Measurements from ENCODE around the gene BACH1. TPM values are rescaled to one million over a fixed set of nuclear protein-coding genes. Genes with fewer than 3 reads are reported as not detected.

BACH1 gene
- polyA plus RNA-seq, 1 donor from 2014 or later: 29.7 TPM

DNA sequence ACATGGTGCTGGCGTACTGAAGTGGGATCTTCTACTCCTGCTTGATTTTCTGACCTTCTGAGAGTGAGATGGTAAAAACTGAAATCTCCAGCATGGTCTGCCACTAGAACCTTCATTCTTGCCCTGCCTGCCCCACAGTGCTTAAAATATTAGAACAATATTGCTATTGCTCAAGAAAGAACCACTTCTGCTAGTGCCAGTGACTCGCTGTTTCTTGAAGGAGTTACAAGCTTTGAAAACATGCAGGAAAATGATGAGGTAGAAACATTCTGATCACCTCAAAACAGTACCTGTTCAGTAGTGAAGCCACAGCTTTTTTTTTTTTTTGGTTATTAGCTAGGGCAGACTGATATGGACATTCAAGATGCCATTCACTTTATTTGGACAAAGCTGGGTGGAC lies 95.3 kb downstream of the BACH1 start:
- Histone ChIP-seq H3K27ac (ENCODE audit: low read length) (no peak overlapping the region), H3K79me2 (replicated peaks; ENCODE audit: insufficient read depth, low read length) (no peaks in the 10 kb centered on the region), H3K9ac (ENCODE audit: low read length) (no peak overlapping the region), H2AFZ (ENCODE audit: low read depth, low read length) (no peak overlapping the region), H3K36me3 (ENCODE audit: insufficient read depth, low read length) (no peaks in the 10 kb centered on the region), H3F3A (ENCODE audit: insufficient read depth, low read length, poor library complexity, severe bottlenecking) (no peaks in the 10 kb centered on the region), H3K27me3 (ENCODE audit: insufficient read depth, low read depth, low read length) (no peaks in the 10 kb centered on the region), H4K20me1 (ENCODE audit: insufficient read depth) (no peaks in the 10 kb centered on the region), H3K9me3 (ENCODE audit: low read length) (peaks cover 2% of the 10 kb centered on the region), H3K4me3 (ENCODE audit: low read length) (no peak overlapping the region), H3K4me2 (ENCODE audit: low read length) (no peak overlapping the region), H3K9me2 (ENCODE audit: insufficient read depth, low read length) (no peaks in the 10 kb centered on the region)
- TF ChIP-seq REST (IDR thresholded peaks at IDR 0.05; ENCODE audit: borderline replicate concordance): no peak
- no peak for TF ChIP-seq RAD21 (conservative IDR thresholded peaks at IDR 0.05)
- no peak for TF ChIP-seq EP300 (conservative IDR thresholded peaks at IDR 0.05; ENCODE audit: poor library complexity, severe bottlenecking)
- no peak for TF ChIP-seq EZH2 (IDR thresholded peaks at IDR 0.05; ENCODE audit: borderline replicate concordance, insufficient read depth, low read length, poor library complexity, severe bottlenecking)
- TF ChIP-seq CTCF (IDR thresholded peaks at IDR 0.05; ENCODE audit: poor library complexity, severe bottlenecking): no peak
- no peak for TF ChIP-seq SMC3 (conservative IDR thresholded peaks at IDR 0.05; ENCODE audit: poor library complexity)
- TF ChIP-seq MXI1 (conservative IDR thresholded peaks at IDR 0.05; ENCODE audit: poor library complexity, severe bottlenecking): no peak
- no peak for TF ChIP-seq TAF1 (IDR thresholded peaks at IDR 0.05; ENCODE audit: low read depth)
- no peak for TF ChIP-seq POLR2AphosphoS5 (IDR thresholded peaks at IDR 0.05)

Other genes starting within 250 kb of the BACH1 start
- 249 and 259 TPM in 2 replicates for gene CCT8, start 225.3 kb upstream of the BACH1 start, polyA plus RNA-seq
- gene MAP3K7CL, start 168.3 kb upstream of the BACH1 start, polyA plus RNA-seq: not detected in 2 replicates

Data from neural cell (in vitro differentiated cells).